GM18909 (cell line): Measurements from ENCODE around the gene CCDC136.

Source experiments
- ATAC-seq: cut with Tn5 transposase; IDR thresholded peaks from one replicate; pipeline ENCODE4 v1.9.1; 2021; ENCODE audit warnings: mild to moderate bottlenecking; ENCODE audit not compliant: unreplicated experiment, poor library complexity

The CCDC136 gene

DNA sequence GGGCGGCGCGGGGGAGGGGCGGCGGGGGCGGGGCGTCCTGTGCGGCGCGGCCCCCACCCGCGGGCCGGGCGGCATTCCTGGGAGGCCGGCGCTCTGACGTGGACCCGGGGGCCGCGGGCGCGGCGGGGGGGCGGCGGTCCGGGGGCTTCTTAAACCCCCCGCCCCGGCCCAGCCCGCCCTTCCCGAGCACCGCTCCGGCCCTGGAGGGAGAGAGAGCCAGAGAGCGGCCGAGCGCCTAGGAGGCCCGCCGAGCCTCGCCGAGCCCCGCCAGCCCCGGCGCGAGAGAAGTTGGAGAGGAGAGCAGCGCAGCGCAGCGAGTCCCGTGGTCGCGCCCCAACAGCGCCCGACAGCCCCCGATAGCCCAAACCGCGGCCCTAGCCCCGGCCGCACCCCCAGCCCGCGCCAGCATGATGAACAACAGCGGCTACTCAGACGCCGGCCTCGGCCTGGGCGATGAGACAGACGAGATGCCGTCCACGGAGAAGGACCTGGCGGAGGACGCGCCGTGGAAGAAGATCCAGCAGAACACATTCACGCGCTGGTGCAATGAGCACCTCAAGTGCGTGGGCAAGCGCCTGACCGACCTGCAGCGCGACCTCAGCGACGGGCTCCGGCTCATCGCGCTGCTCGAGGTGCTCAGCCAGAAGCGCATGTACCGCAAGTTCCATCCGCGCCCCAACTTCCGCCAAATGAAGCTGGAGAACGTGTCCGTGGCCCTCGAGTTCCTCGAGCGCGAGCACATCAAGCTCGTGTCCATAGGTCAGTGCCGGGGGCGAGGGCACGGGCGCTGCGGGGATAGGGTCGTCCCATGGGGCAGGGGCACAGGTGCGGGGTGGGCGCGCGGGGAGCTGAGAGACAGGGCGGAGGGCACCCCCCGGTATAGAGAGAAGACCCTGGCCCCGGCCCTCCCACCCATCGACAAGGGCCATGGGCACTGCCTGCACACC is 38.7 kb downstream of the CCDC136 start, which contains the start of gene FLNC:
FLNC (plus strand) TSS at position 176 of the 947 bp plus-strand sequence; CDS start at position 408, 232 bp downstream.
- no peak for ATAC-seq

DNA sequence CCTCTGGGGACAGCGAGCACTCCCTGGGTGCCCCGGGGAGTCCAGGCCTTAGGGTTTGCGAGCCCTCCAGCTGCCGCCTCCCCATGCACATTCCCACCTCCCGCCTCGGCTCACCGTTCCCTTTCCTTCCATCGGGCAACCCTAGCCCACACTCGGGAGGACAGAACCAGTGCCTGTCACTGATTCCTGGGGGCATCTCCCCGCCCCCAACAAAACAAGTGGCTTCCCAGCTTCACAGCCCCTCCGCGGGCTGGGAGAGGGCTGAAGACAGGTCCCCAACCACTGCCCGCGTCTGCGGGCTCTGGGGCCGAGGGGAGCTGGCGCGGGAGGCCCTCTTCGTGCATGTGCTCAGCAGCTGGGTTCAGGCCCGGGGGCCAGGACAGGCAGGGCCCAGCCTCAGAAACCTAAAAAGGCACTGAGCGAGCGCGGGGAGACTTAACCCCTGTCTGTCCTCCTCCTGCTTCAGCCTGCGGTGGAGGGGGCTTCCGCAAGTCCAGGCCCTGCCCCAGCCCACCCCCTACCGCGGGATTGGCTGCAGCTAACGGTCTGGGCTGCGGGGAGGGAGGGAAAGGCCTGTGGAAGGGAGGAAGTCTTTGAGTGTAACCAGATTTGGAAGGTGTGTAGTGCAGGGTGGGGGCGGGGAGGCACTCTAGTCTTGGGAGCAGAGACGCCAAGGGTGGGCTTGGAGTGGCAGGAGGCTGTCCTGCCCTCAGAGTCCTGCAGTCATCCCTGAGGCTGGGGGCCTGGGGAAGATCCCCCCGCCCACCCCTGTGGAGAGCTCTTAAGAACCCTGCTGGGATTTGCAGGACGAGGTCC is 39.6 kb downstream of the CCDC136 start:
- no peak for ATAC-seq

DNA sequence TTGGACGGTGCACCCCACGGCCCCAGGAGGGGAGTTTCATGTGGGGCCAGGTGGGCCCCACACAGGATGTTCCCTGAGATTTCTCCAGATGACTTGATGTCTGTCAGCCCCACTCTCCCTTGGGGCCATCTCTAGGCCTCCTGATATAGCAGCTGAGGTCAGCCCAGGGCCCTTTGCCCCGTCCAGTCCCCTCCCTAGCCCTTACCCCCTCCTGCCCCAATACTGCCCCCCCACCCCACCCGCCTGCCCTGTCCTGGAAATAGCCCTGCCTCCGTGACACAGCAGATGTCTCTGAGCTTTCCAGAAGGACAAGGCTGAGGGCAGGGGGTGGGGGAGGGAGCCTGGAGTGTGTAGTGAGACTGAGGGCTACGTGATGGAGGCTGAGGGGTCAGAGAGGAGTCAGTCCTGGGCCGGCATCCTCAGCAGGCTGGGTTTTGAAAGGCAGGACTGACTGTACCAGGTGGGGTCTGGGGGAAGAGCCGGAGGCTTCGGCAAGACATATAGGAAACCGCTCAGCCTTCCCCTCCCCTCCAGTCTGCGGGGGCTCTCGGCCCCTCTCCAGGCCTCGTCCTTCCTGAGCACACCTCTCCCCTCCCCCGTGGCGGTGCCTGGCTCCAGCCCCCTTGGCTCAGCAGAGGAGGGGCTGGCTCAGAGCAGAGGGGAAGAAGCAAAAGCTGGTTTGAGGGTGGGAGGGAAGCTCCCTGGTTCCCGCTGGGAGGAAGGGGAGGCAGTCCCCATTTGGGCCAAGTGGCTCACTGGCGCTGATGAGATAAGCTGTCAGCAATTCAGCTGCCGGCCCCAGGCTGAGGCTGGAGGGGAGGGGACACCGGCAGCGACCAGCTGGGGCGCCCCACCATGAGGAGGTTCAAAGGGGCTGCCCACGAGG is 40.5 kb downstream of the CCDC136 start:
- no peak for ATAC-seq

DNA sequence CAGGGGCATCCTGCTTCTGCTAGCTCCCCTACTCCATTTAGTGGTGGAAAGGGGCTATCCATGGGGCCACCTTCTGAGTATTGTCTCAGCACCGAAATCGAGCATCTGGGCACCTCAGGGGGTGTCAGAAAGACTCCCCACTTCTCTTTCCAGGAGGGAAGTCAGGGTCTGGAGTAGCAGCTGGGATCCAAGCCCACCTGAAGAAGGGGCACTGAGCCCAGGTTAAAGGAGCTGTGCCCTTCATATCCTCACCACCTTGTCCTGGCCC is 41.0 kb downstream of the CCDC136 start:
- ATAC-seq = no peak

DNA sequence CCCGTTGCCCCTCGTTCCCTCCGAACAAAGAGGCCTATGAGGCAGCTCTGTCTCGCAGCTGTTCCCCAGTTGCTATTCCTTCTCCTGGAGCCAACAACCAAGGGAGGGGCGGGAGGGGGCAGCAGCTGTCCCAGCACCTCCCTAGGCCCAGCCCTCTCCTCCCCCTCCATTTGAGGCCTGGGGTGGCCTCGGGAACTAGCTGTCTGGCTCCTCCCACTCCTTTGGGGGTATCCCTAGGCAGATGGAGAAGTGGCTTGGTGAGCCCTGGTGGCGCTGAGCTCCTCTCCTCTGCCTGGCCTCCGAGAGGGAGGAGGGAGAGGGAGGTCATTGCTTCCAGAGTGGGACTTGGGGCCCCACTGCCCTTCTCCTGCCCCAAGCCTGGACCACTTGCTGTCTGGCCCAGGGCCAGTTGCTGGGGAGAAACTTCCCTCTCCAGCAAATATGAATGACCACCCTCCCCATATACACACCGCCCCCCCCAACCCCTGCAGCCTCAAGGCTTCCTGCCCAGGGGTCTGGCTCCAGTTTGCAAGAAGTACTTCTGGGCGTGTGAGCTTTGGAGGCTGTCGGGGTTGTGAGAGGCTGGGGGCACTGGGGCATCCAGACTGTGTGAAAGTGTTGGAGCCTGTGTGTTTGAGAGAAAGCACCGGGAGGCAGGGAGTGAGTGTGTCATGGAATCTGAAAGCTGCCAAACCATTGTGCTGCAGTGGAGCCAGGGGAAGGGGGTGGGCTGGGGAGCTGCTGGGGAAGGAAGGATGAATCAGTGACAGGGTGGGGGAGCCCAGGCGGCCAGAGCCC is 41.6 kb downstream of the CCDC136 start:
- ATAC-seq = no peak

DNA sequence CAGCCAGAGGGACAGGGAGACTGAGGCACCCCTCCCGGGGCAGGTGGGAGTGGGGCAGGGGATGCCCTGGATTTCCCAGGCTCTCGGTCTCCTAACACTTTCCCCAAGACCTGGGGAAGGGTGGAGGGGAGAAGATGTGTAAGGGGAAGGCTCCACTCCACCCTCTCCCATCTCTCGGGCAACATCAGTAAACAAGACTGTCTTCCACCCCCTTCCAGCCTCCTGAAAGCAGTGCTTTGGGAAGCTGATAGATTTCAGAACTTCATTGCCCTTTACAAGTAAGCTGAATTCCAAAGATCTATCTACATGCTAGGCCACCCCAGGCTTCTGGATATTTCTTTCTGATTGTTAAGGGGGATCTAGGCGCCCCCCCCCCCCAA is 42.2 kb downstream of the CCDC136 start:
- ATAC-seq = no peak

DNA sequence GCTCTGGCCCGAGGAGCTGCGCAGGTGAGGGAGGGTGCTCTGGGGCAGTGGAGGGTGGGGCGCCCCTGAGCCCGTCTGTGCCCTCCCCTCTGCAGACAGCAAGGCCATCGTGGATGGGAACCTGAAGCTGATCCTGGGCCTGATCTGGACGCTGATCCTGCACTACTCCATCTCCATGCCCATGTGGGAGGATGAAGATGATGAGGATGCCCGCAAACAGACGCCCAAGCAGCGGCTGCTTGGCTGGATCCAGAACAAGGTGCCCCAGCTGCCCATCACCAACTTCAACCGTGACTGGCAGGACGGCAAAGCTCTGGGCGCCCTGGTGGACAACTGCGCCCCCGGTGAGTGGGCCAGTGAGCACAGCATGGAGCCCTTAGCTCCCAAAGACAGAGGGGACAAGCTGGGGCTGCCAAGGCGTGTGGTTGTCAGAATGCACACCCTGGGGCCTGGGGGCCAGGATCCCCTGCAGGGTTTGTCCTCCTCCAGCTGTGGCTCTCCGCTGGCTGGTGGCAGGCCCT is 43.5 kb downstream of the CCDC136 start:
- ATAC-seq = no peak

DNA sequence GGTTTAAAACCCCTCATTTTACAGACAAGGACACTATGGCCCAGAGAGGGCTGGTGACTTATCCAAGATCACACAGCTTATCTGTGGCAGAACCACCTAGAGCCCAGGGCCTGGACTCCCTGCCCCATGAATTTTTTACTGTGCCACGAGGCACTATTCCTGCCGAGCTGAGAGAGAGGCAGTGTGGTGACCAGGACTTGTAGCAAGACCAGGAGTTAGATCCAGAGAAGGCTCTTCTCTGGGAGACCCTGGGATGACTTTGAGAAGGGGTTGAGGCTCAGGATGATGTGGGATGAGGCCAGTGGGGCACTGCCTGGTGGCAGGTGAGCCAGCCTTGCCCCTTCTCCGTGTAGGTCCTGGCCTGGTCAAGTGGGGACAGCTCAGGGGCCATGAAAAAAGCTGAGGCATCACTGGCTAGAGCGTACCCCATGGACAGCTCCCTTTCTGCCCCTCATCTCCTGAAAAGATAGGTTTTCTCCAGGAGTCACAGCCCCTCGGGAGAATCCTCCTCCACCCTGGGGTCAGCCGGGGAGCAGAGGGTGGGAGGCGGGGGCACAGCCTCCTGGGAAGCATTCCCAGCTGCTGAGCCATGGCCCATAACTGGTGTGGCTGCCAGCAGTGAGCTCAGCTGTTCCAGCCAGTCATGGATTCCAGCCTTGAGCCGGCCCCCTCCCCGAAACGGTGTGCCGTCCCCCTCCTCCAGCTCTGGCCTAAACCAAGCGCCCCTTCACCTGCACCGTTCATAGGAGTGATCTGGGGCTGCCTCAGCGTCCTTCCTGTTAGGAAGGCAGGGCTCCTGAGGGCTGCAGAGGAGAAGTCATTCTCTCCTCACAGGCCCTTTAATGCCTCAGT is 44.2 kb downstream of the CCDC136 start:
- ATAC-seq = no peak

DNA sequence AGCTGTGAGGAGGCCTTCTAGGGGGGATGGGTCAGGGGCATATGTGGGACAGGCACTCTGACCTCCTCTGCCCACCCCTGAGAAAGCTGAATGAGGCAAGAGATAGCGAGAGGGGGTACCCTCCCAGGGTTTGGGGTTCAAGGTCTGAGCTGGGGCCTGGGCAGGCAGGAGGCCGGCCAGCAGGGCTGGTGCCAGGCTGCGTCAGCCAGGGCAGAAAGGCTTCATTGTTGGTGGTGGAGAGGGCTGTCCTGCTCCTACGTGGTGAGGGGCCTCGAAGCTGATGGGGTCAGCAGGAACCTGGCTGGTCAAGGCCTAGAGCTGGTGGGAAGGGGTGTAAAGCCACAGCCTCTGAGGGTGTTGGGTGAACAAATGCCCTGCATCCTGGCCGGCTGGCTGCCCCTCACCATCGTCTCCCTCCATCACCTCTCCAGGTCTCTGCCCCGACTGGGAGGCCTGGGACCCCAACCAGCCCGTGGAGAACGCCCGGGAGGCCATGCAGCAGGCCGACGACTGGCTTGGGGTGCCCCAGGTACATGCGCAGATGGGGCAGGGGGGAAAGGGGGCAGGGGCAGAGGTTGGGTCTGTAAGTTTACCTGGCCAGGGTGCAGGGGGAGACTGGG is 45.1 kb downstream of the CCDC136 start:
- ATAC-seq = no peak

DNA sequence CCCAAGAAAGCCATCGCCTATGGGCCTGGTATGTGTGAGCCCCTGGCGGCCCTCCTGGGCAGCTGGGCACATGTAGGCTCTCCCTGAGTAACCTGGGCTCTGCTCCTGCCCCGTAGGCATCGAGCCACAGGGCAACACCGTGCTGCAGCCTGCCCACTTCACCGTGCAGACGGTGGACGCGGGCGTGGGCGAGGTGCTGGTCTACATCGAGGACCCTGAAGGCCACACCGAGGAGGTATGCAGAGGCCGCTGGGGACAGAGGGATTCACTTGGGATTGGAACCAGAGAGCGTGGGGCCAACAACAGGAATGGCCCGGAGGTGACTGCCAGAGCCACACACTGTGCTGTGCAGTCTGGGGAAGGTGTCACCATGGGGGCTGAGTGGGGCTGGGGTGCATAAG is 45.8 kb downstream of the CCDC136 start:
- ATAC-seq = no peak

DNA sequence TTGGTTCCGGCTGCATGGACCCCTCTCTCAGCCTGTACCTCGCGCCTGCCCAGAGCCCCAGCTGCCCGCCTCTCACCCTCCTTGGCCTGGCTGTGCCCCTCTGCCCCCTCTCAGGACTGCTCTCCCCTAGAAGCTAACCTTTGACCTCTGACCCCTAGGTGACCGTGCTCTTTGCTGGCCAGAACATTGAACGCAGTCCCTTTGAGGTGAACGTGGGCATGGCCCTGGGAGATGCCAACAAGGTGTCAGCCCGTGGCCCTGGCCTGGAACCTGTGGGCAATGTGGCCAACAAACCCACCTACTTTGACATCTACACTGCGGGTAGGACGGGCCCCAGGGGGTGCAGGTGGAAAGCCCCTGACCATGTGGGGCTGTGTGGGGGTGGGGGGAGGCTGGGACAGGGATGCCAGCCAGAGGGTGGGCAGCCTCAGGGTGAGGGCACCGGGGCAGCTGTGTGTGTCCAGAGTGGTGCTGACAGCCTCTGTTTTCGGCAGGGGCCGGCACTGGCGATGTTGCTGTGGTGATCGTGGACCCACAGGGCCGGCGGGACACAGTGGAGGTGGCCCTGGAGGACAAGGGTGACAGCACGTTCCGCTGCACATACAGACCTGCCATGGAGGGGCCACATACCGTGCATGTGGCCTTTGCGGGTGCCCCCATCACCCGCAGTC is 46.5 kb downstream of the CCDC136 start:
- no peak for ATAC-seq

DNA sequence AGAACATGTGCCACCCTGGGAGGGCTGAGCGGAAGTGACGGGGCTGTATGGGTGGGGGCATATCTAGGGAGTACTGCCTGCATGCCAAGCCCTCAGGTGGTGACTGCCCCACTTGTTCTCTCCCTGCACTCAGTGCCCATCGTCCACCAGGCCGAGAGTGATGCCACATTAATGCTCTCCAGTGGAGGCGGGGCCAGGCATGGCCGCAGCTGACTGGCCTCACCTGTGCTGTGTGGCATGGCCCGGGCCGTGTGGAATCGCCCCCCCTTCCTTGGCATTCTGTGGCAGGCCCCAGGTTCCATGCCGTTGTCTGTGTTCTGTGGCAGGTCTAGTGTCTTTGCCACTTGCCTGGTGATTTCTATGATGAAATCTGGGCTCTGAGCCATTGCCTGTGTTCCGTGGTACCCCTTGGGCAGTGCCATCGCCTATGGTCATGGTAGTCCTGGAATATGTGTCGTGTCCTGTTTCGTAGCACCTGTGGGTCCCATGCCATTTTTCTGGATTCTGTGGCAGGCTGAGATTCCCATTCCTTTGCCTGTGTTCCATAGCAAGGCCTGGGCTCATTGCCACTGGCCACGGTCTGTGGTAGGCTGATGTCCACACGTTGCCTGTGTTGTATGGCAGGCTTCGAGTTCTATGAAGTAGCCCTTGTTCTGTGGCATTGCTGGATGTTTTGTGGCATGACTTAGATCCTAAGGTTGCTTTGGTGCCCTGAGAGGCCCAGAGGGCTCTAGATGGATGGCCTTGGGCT is 47.4 kb downstream of the CCDC136 start:
- ATAC-seq = no peak

DNA sequence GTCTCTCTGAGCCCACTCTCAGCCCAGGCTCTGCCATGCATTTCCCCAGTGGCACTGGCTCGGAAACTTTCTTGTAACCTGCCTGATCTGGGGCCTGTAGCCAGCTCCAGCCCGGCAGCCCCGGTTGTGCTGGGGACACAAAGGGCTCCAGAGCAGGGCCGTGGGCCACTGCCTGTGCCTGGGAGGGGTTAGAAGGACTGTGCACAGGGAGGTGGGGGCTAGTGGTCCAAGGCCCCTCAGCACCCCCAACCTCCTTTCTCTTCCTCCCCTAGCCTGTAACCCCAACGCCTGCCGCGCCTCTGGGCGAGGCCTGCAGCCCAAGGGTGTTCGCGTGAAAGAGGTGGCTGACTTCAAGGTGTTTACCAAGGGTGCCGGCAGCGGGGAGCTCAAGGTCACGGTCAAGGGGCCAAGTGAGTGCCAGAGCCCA is 48.0 kb downstream of the CCDC136 start:
- ATAC-seq = no peak

DNA sequence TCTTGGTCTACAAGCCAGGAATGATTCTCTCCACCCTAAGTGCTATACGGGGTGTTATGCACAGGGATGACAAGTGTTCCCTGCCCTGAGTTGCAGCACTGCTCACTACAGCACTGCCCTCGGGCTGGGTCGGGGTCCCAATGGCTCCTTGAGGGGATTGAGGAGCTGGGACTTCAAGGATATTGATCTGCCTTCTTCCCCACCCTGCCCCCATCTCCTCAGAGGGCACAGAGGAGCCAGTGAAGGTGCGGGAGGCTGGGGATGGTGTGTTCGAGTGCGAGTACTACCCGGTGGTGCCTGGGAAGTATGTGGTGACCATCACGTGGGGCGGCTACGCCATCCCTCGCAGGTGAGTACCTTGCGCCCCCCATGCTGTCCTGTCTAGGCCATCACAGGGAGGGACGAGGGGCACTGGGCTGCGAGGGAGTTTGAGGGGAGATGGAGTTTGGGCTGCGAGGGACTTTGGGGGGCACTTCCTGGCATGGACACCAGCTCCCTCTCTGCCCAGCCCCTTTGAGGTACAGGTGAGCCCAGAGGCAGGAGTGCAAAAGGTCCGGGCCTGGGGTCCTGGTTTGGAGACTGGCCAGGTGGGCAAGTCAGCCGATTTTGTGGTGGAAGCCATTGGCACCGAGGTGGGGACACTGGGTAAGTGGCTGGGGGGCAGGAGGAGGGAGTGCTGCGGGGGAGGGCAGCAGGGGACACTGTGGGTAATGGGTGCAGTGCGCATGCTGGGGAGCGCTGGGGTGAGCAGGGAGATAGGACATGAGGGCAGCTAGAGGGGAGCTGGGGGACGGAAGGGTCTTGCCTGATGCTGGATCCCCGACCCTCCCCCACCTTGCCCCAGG is 48.8 kb downstream of the CCDC136 start:
- ATAC-seq = no peak

DNA sequence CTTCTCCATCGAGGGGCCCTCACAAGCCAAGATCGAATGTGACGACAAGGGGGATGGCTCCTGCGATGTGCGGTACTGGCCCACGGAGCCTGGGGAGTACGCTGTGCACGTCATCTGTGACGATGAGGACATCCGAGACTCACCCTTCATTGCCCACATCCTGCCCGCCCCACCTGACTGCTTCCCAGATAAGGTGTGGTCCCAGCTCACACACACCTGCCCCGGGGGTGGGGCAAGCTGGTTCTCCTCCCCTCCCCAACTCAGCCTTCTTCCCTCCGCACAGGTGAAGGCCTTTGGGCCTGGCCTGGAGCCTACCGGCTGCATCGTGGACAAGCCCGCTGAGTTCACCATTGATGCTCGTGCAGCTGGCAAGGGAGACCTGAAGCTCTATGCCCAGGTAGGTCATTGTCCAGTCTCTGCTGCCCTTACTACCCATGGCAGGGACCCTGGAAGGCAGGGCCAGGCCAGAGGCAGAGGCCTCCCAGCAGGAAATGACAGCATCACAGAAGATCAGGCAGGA is 49.5 kb downstream of the CCDC136 start:
- no peak for ATAC-seq
